Measurements from ENCODE around the gene GRAMD2B. TPM values are rescaled to one million over a fixed set of nuclear protein-coding genes. Genes with fewer than 3 reads are reported as not detected.

Gene GRAMD2B
- total and polyA plus RNA-seq, 2 of the 8 experiments (the other 6 are each of a cell fraction or from before 2014, with no cell fraction given): 6.4 to 9.4 TPM

DNA sequence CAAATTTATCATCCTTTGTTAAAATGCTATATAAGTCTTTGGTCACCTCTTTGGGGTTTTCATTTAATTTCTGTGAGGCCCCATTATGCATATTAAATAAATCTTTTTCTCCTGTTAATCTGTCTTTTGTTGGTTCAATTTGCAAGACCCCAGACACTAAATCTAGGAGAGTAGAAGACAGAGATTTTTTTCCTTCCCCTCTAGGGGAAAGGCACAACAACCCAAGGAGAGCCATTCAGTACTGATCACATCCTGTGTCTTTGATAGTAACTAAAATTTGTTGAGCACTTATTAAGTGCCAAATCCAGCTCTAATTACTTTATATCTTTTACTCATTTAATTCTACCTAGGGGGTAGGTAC, 97.4 kb downstream of the GRAMD2B start:
- no peak overlapping the region for H3K4me2 ChIP-seq (ENCODE audit: insufficient read depth in 1 of 2, low read depth in 2 of 2, low read length in 2 of 2)
- no peak overlapping the region for H3K27ac ChIP-seq (ENCODE audit: low read depth, low read length)
- ChIA-PET CTCF (ENCODE audit: partially characterized antibody) (interaction anchor here (0.9 to 11.4 kb wide), 5 partner anchors 8 to 182 kb away, joined by 3 to 87 read pairs (median 4); partner anchors contain the start of gene GRAMD2B), POLR2A (ENCODE audit: partially characterized antibody) (no interaction called here)
- H3K9me3 ChIP-seq (ENCODE audit: insufficient read depth in 2 of 2, low read depth in 1 of 2, low read length in 1 of 2): no peaks in the 10 kb centered on the region
- H3K9ac ChIP-seq (replicated peaks in 1 of 4; ENCODE audit: extremely low read depth in 1 of 4, low read depth in 3 of 4, low read length in 3 of 4): no peak overlapping the region
- no peaks in the 10 kb centered on the region for H3K27me3 ChIP-seq (replicated peaks in 1 of 4; ENCODE audit: control insufficient read depth in 3 of 4, extremely low read depth in 1 of 4, insufficient read depth in 3 of 4, low read length in 3 of 4)
- DNase-seq (ENCODE audit: low read depth in 1 of 2, low spot score in 2 of 2): no peak
- H3K18ac ChIP-seq (ENCODE audit: extremely low read depth, low read length): no peak overlapping the region
- no peak overlapping the region for H3K56ac ChIP-seq (replicated peaks; ENCODE audit: insufficient read length, low read depth, low read length)
- H2AFZ ChIP-seq (ENCODE audit: low read length): no peak overlapping the region
- H2BK15ac ChIP-seq (ENCODE audit: low read length): no peak overlapping the region
- no peak overlapping the region for H4K91ac ChIP-seq (replicated peaks; ENCODE audit: insufficient read length, low read length)
- no peaks in the 10 kb centered on the region for H4K20me1 ChIP-seq (replicated peaks in 1 of 2; ENCODE audit: control insufficient read depth in 1 of 2, insufficient read depth in 2 of 2, low read length in 2 of 2)
- H3K14ac ChIP-seq (ENCODE audit: insufficient read length): no peak overlapping the region
- H3K79me2 ChIP-seq (ENCODE audit: control insufficient read depth in 1 of 2, insufficient read depth in 2 of 2, low read length in 2 of 2): no peaks in the 10 kb centered on the region
- H2BK120ac ChIP-seq (replicated peaks; ENCODE audit: low read depth, low read length): no peak overlapping the region
- H4K8ac ChIP-seq (ENCODE audit: extremely low read depth, insufficient read depth, low read length): no peak overlapping the region
- H3K79me1 ChIP-seq (ENCODE audit: low read depth, low read length): no peaks in the 10 kb centered on the region
- no peak overlapping the region for H3K4me3 ChIP-seq (ENCODE audit: extremely low read depth in 1 of 4, insufficient read depth in 2 of 4, low read depth in 3 of 4, low read length in 4 of 4)
- peaks cover 0 to 2% (median 0%) of the 10 kb centered on the region in 4 experiments; a peak in 2 of 7 replicates for H3K4me1 ChIP-seq (replicated peaks in 1 of 4; ENCODE audit: control insufficient read depth in 3 of 4, insufficient read depth in 4 of 4, low read length in 3 of 4)
- no peak overlapping the region for H4K5ac ChIP-seq (ENCODE audit: insufficient read length, low read depth, low read length)
- H2BK20ac ChIP-seq (ENCODE audit: low read length): no peak overlapping the region
- H3K23me2 ChIP-seq (ENCODE audit: low read depth, low read length): no peaks in the 10 kb centered on the region
- no peak overlapping the region for H2BK12ac ChIP-seq (ENCODE audit: low read depth, low read length)
- no peaks in the 10 kb centered on the region for H3K36me3 ChIP-seq (ENCODE audit: control insufficient read depth in 2 of 4, insufficient read depth in 4 of 4, low read length in 3 of 4)
- no peak overlapping the region for H3K4ac ChIP-seq (replicated peaks; ENCODE audit: insufficient read length, low read depth, low read length)
- no peak overlapping the region for H2BK5ac ChIP-seq (ENCODE audit: low read depth, low read length)
- H2AK5ac ChIP-seq (ENCODE audit: low read depth, low read length): no peak overlapping the region
- FAIRE-seq: no peak
- H3K23ac ChIP-seq (ENCODE audit: insufficient read length): no peak overlapping the region
- no peak for TF ChIP-seq POLR2AphosphoS5 (IDR thresholded peaks at IDR 0.05; ENCODE audit: low read depth, low read length)
- TF ChIP-seq MAFK (IDR thresholded peaks at IDR 0.05; ENCODE audit: low read depth, low read length): no peak
- TF ChIP-seq EGR1 (IDR thresholded peaks at IDR 0.05; ENCODE audit: borderline replicate concordance, low read depth, low read length): no peak
- no peak for TF ChIP-seq SUZ12 (IDR thresholded peaks at IDR 0.05; ENCODE audit: low read length)

All from H1 (cell line).